IMR-90 (cell line): ENCODE measurements around the gene BHLHA15. TPM values are rescaled to one million over a fixed set of nuclear protein-coding genes. Genes with fewer than 3 reads are reported as not detected.

Experiments used
- ATAC-seq: fragments of 200-7000 bp; cut with Tn5 transposase; 2 replicates; pipeline ENCODE4 v1.9.1; 2020; ENCODE audit warnings: low read depth, mild to moderate bottlenecking, moderate library complexity
- BruUV-seq: library from RNA; stranded (reverse); fragments of 400-500 nt; replicated peaks from 2 replicates; lab custom pipeline; 2021; lab: Mats Ljungman, UMichigan
- CTCF ChIA-PET: fragments of 300-600 bp; formaldehyde crosslinking; extraction: SDS; loops from one replicate; lab custom pipeline; 2021; ENCODE audit warnings: antibody characterized with exemption; lab: Yijun Ruan, JAX
- POLR2A ChIA-PET: fragments of 300-600 bp; sonication (Branson Sonifier 250); formaldehyde crosslinking; loops from one replicate; lab custom pipeline; 2022; ENCODE audit warnings: antibody characterized with exemption; ENCODE audit not compliant: unreplicated experiment; lab: Charles Lee
- DNase-seq: peaks from one replicate; pipeline ENCODE4 v3.0.0; 2013
- H2AFZ ChIP-seq: replicated peaks from 2 replicates; pipeline ENCODE3; 2013; ENCODE audit warnings: low read length, mild to moderate bottlenecking; ENCODE audit not compliant: poor library complexity
- H2AK5ac ChIP-seq: 2 replicates; pipeline ENCODE4 v1.6.1; 2013; ENCODE audit warnings: low read depth, low read length, inconsistent platforms
- H2AK9ac ChIP-seq: replicated peaks from 2 replicates; pipeline ENCODE3; 2013; ENCODE audit warnings: mild to moderate bottlenecking, low read depth, low read length, moderate library complexity; ENCODE audit not compliant: poor library complexity
- H2BK120ac ChIP-seq: 2 replicates; pipeline ENCODE4 v1.6.1; 2013; ENCODE audit warnings: low read depth, low read length, inconsistent platforms
- H2BK15ac ChIP-seq: 3 replicates; pipeline ENCODE4 v1.6.1; 2013; ENCODE audit warnings: low read depth, low read length, inconsistent platforms
- H2BK20ac ChIP-seq: 2 replicates; pipeline ENCODE4 v1.6.1; 2013; ENCODE audit warnings: low read depth, mild to moderate bottlenecking, inconsistent platforms, low read length, moderate library complexity
- H2BK5ac ChIP-seq: 2 replicates; pipeline ENCODE4 v1.6.1; 2013; ENCODE audit warnings: mild to moderate bottlenecking, low read depth, low read length, inconsistent platforms; ENCODE audit not compliant: poor library complexity, severe bottlenecking
- H3K14ac ChIP-seq: replicated peaks from 2 replicates; pipeline ENCODE4 v1.6.1; 2013; ENCODE audit warnings: low read depth, low read length, inconsistent platforms
- H3K18ac ChIP-seq: 2 replicates; pipeline ENCODE4 v1.6.1; 2013; ENCODE audit warnings: low read depth, low read length, control low read depth
- H3K23ac ChIP-seq: 2 replicates; pipeline ENCODE4 v1.6.1; 2013; ENCODE audit warnings: low read depth, low read length, inconsistent platforms
- H3K27ac ChIP-seq: 2 replicates; pipeline ENCODE4 v1.5.1; 2013; ENCODE audit warnings: mild to moderate bottlenecking, control low read depth, low read length; ENCODE audit not compliant: insufficient read depth
- H3K27me3 ChIP-seq: 2 replicates; pipeline ENCODE4 v1.6.1; 2013; ENCODE audit warnings: low read length; ENCODE audit not compliant: control insufficient read depth, insufficient read depth
- H3K36me3 ChIP-seq: 2 replicates; pipeline ENCODE4 v1.6.1; 2013; ENCODE audit warnings: low read length, mixed read lengths; ENCODE audit not compliant: control insufficient read depth, insufficient read depth
- H3K4ac ChIP-seq: 2 replicates; pipeline ENCODE4 v1.6.1; 2013; ENCODE audit warnings: low read depth, low read length, inconsistent platforms
- H3K4me1 ChIP-seq: 2 replicates; pipeline ENCODE4 v1.6.1; 2013; ENCODE audit warnings: low read length, mixed read lengths; ENCODE audit not compliant: control insufficient read depth, insufficient read depth
- H3K4me2 ChIP-seq: 2 replicates; pipeline ENCODE4 v1.6.1; 2013; ENCODE audit warnings: low read depth, mild to moderate bottlenecking, control low read depth, low read length, moderate library complexity
- H3K4me3 ChIP-seq: 2 replicates; pipeline ENCODE4 v1.5.1; 2013; ENCODE audit warnings: low read depth, mild to moderate bottlenecking, control low read depth, low read length, moderate library complexity; ENCODE audit not compliant: insufficient read depth
- H3K56ac ChIP-seq: 2 replicates; pipeline ENCODE4 v1.6.1; 2013; ENCODE audit warnings: low read length, inconsistent platforms; ENCODE audit not compliant: insufficient read depth; ENCODE audit errors: extremely low read depth
- H3K79me1 ChIP-seq, 2 experiments: 2 replicates each; pipeline ENCODE4 v1.6.1; 2013; ENCODE audit warnings: low read length in 2 of 2, inconsistent platforms in 1 of 2, low read depth in 1 of 2
- H3K9ac ChIP-seq: 2 replicates; pipeline ENCODE4 v1.6.1; 2013; ENCODE audit warnings: low read depth, low read length, control low read depth
- H3K9me1 ChIP-seq: 2 replicates; pipeline ENCODE4 v1.6.1; 2013; ENCODE audit warnings: low read length, inconsistent platforms; ENCODE audit not compliant: insufficient read depth
- H3K9me3 ChIP-seq: 2 replicates; pipeline ENCODE4 v1.6.1; 2013; ENCODE audit warnings: low read length; ENCODE audit not compliant: control insufficient read depth, insufficient read depth
- H4K20me1 ChIP-seq: 2 replicates; pipeline ENCODE4 v1.6.1; 2013; ENCODE audit warnings: low read length, inconsistent platforms; ENCODE audit not compliant: insufficient read depth
- H4K5ac ChIP-seq: 2 replicates; pipeline ENCODE4 v1.6.1; 2013; ENCODE audit warnings: mild to moderate bottlenecking, low read depth, low read length, control low read depth
- H4K8ac ChIP-seq, 2 experiments: 2 replicates each; pipeline ENCODE4 v1.6.1; 2013; ENCODE audit warnings: low read depth in 2 of 2, low read length in 2 of 2, control low read depth in 1 of 2, inconsistent platforms in 1 of 2
- H4K91ac ChIP-seq: 2 replicates; pipeline ENCODE4 v1.6.1; 2013; ENCODE audit warnings: low read depth, low read length, inconsistent platforms; ENCODE audit not compliant: insufficient read depth
- CTCF ChIP-seq: conservative IDR thresholded peaks from 2 replicates; pipeline ENCODE4 v1.5.1; 2012; ENCODE audit warnings: mild to moderate bottlenecking, low read depth, low read length, improper control_type of control experiment
- MXI1 ChIP-seq: IDR thresholded peaks from 2 replicates; pipeline ENCODE4 v1.6.1; 2012; ENCODE audit warnings: low read depth, mild to moderate bottlenecking, low read length, moderate library complexity, borderline replicate concordance
- NFE2L2 ChIP-seq: fragments of 150-350 bp; IDR thresholded peaks from 2 replicates; pipeline ENCODE4 v1.6.1; 2016; ENCODE audit warnings: low read depth, mild to moderate bottlenecking, low read length
- POLR2A ChIP-seq: IDR thresholded peaks from 2 replicates; pipeline ENCODE4 v1.6.1; 2012; ENCODE audit warnings: mild to moderate bottlenecking, low read depth, low read length
- RFX5 ChIP-seq: IDR thresholded peaks from 2 replicates; pipeline ENCODE4 v1.8.0; 2012; ENCODE audit warnings: low read depth, mild to moderate bottlenecking, low read length, moderate library complexity
- WGBS, 2 experiments: methylation state at CpG; one replicate each; pipeline versions ENCODE4 v1.1.5 to v1.1.7; 2013; ENCODE audit warnings: missing lambda C conversion rate in 2 of 2; ENCODE audit not compliant: insufficient read length in 1 of 2; ENCODE audit errors: extremely low coverage in 2 of 2; 5-methylcytosine and 5-hydroxymethylcytosine counted together
- dilution Hi-C: fragments of 300-500 bp; cut with HindIII; formaldehyde crosslinking; loops from one replicate; pipeline ENCODE4 v1.14.3; 2018; ENCODE audit warnings: low sequenced_read_pairs; ENCODE audit not compliant: unreplicated experiment
- in situ Hi-C: fragments of 300-500 bp; cut with MboI; formaldehyde crosslinking; loops from 3 replicates; pipeline ENCODE4 v1.14.3; 2019; ENCODE audit warnings: low sequenced_read_pairs, inconsistent platforms, mixed read lengths
- intact Hi-C: fragments of 100-400 bp; cut with micrococcal nuclease; formaldehyde crosslinking; loops from 2 replicates; pipeline ENCODE4 v1.10.0; 2022
- polyA plus RNA-seq, 3 experiments: library from polyadenylated mRNA; depleted of rRNA; stranded (reverse); fragments of >200 nt; gene quantifications; 2 replicates each; pipeline ENCODE4 v1.2.3, GENCODE V29; 2012; ENCODE audit warnings: low replicate concordance in 1 of 3
- total RNA-seq: library from RNA; depleted of rRNA; stranded (reverse); fragments of >200 nt; gene quantifications from 2 replicates; pipeline ENCODE4 v1.2.3, GENCODE V29; 2012

Gene BHLHA15
- total and polyA plus RNA-seq, 2 of the 4 experiments (the other 2 are of a cell fraction): not detected

DNA sequence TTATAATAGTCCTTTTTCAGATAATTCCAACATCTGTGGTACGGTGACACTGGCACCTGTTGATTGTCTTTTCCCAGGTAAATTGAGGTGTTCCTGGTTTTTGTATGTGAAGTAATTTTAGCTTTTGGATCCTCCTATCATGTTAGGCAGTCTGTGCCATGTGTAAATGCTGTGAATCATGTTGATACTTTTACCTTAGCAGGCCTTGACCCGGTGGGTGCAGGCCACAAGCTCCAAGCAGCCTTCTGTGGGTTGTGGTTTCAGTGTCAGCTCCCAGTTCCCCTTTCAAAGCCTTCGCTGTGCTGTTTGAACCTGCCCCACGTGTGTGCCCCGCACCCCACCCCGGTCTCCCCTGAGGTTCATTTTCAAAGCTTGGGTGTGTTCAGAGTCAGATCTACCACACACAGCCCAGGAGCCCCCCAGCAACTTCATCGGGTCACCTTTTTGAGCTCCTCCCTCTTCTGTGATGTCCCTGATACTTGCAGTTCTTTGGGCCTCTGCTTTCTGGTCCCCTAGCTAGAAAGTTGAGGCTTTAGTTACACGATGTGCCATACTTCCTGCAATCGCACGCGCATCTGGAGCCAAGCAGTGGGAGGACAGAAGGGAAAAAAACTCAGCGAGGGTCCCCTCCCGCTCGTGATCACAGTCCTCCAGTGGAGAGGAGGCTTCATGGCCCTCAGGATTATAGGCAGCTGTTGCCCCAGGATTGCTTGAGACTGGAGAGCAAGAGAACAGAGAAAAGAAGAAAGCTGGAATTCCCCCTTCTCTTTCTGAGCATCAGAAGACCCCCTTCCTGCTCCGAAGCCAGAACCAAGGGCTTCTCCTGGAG lies 8.7 kb upstream of the BHLHA15 start:
- CTCF ChIA-PET: no interaction called here
- Histone ChIP-seq H4K20me1 (no peaks in the 10 kb centered on the region), H2AK5ac (no peak overlapping the region), H3K27ac (no peak overlapping the region), H3K9ac (no peak overlapping the region), H3K4me3 (no peak overlapping the region), H3K23ac (no peak overlapping the region), H2AFZ (no peak overlapping the region), H3K18ac (no peak overlapping the region), H2BK120ac (no peak overlapping the region), H4K8ac (no peak overlapping the region), H3K9me3 (peaks cover 3% of the 10 kb centered on the region; the same call in 1 of the 2 replicates), H3K14ac (no peak overlapping the region), H4K5ac (no peak overlapping the region), H3K36me3 (peaks cover 16% of the 10 kb centered on the region), H2BK5ac (no peak overlapping the region), H4K91ac (no peak overlapping the region), H3K4me2 (no peak overlapping the region), H2BK20ac (no peak overlapping the region), H2BK15ac (no peak overlapping the region), H3K79me1 (peaks cover 5 to 7% of the 10 kb centered on the region in 2 experiments), H3K56ac (no peak overlapping the region), H3K27me3 (no peaks in the 10 kb centered on the region), H3K9me1 (peaks cover 5% of the 10 kb centered on the region; the same call in 1 of the 2 replicates), H3K4ac (no peak overlapping the region), H2AK9ac (no peak overlapping the region), H3K4me1 (no peaks in the 10 kb centered on the region; the same call in 1 of the 2 replicates)
- dilution Hi-C loops (no loop called here), in situ Hi-C loops (no loop called here), intact Hi-C loops (no loop called here)
- DNase-seq: no peak
- ATAC-seq: no peak
- WGBS, 2 experiments: 88% methylated on average over 6 of the region's 15 CpGs; no CpG with 5 or more reads in 1 of the 2 experiments
- POLR2A ChIA-PET: no interaction called here
- no TSS peak for BruUV-seq
- TF ChIP-seq RFX5 (no peak), MXI1 (no peak), POLR2A (no peak), NFE2L2 (no peak), CTCF (no peak)
